AG09319 (cell line): ENCODE results near the gene GAS7.

Experiments used
- DNase-seq: peaks from one replicate; pipeline ENCODE4 v3.0.0-alpha.2; 2010; ENCODE audit warnings: low read depth; ENCODE audit errors: extremely low read depth
- TF ChIP-seq, protein P1 (sequence below): IDR thresholded peaks from 2 replicates; pipeline ENCODE4 v1.5.1; 2011; ENCODE audit warnings: low read depth, mild to moderate bottlenecking, inconsistent platforms, low read length, moderate library complexity

The GAS7 gene

DNA sequence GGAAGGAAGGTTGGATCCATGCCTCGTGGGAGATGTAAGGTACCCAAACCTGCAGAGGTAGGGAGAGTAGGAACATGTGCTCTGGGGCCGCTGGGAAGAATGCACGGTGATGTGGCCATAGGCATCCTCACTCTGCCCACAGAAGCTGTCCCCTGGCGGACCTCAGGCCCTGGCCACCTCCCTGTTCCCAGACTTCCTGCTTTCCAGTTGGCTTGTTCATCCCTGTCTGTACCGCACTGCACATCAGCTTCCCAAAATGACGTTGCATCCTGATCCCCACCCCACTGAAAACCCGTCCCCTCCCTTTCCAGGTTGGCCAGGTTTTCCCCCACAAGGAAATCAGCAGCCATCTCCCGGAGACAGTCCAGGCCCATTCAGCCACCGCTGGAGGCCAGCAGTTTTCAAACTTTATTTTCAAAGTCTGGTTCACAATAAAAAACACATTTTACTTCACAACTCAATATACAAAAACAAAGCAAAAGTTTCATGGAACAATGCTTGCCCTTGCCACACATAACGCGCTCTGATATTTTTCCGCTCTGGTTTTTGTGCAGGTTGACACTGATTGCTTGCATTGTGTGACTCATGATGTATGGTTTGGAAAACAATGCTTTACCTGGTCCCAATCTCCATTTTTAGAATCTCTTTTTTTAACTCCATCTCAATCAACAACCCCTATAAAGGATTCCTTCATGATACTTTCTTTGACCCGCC lies 143.0 kb downstream of the GAS7 start:
- TF ChIP-seq, protein P1, sequence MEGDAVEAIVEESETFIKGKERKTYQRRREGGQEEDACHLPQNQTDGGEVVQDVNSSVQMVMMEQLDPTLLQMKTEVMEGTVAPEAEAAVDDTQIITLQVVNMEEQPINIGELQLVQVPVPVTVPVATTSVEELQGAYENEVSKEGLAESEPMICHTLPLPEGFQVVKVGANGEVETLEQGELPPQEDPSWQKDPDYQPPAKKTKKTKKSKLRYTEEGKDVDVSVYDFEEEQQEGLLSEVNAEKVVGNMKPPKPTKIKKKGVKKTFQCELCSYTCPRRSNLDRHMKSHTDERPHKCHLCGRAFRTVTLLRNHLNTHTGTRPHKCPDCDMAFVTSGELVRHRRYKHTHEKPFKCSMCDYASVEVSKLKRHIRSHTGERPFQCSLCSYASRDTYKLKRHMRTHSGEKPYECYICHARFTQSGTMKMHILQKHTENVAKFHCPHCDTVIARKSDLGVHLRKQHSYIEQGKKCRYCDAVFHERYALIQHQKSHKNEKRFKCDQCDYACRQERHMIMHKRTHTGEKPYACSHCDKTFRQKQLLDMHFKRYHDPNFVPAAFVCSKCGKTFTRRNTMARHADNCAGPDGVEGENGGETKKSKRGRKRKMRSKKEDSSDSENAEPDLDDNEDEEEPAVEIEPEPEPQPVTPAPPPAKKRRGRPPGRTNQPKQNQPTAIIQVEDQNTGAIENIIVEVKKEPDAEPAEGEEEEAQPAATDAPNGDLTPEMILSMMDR = no peak
- no peak for DNase-seq

DNA sequence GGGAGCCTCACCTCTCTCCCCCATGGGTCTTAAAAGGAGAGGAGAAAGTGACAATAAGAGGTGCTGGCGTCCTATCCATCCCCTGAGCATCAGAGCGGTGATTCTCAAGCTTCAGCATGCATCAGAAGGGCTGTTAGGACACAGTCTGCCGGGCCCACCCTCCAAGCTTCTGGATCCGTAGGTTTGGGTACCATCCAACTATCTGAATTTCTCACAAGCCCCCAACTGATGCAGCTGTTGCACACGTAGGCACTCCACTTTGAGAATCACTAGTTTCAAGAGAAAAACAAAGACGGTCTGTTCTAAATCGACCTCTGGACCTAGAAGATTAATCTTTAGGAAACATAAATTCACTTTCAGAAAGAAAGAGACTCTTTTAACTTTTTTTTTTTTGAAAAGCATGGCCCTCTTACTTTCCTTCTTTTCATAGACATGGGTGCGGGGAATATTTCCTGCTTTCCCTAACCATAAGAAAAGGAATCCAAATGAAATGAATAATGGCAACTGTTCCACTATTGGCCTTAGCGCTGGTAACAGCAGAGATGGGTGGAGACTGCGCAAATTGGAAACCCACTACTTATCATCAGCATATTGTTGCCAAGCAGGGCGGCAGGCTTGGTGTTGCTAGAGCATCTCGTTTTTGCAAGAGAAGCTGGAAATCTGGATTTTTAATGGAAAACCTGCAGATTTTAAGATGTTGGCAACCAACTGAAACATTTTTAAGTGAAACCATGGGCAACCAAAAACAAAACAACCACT lies 144.4 kb downstream of the GAS7 start:
- TF ChIP-seq, protein P1 = no peak
- DNase-seq = no peak

DNA sequence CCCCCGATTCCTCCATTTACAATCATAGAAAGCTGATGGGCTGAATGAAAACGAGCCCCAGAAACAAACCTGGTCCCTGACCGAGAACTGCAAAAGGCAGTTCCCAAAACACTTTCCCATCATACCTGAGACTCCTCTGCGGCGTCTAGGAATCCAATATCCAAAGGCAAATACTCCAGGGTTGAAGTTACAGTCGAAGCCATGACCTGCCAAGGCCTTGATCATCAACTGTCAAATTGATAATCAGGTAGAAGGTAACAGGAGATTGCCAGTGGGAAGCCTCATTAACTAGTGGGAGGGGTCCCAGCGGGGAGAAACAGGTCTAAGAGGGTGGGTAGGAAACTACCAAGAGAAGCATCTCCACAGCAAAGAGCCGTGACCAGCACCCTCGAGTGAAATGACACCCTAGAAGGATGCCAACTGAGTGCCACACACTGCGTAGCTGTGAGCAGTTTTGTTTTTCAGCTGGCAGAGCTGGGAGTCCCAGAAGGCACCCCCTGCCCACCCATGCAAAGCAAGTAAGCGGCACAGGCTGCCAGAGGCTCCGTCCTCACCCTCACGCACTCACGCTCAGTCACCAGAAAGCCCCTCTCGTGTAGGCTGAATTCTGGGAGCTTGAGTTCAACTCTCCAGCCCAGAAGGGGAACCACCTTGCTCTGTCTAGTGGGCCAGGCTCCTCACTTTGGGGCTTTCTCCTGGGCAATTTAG lies 146.1 kb downstream of the GAS7 start:
- TF ChIP-seq, protein P1 = no peak
- DNase-seq = no peak

DNA sequence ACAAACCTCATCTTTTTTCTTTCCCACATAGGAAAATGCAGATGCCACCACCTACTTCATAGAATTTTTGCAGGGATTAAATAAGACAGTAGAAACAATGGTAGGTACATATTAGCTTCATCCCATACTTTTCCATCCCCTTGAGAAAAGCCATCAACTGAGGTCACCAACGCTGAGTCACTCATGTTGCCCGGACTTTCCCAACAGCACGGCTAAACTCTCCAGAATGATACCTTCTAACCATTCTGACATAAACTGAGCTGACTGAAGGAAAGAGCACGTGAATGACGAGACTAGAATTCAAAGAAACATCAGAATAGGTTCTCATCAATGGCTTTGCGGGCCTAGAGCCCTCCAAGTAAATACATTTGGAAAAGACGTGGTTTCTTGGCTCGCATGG lies 147.3 kb downstream of the GAS7 start:
- TF ChIP-seq, protein P1 = no peak
- DNase-seq = no peak

DNA sequence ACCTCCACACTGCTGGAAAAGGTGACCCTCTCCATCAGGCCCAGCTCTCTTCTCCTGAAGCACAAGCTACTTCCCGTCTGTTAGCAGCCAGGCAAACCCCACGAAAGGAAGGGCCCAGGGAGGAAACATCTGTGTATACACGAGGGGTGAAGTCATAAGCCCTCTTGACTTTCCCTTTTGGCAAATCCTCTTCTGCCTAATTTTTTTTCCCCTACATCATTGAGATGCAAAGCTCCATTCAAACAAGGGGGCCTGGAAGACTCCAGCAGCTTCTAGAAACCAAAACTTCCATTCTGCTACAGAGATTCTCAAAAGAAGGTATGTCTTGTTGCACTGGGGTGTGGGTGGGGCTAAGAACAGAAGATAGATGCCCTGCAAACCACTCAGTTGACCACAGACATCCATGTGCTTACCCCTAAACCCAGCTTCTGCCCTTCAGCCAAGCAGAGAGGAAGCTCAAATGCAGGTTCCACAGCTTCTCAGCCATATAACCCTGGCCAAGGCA lies 147.8 kb downstream of the GAS7 start:
- no peak for DNase-seq
- TF ChIP-seq, protein P1 = no peak

DNA sequence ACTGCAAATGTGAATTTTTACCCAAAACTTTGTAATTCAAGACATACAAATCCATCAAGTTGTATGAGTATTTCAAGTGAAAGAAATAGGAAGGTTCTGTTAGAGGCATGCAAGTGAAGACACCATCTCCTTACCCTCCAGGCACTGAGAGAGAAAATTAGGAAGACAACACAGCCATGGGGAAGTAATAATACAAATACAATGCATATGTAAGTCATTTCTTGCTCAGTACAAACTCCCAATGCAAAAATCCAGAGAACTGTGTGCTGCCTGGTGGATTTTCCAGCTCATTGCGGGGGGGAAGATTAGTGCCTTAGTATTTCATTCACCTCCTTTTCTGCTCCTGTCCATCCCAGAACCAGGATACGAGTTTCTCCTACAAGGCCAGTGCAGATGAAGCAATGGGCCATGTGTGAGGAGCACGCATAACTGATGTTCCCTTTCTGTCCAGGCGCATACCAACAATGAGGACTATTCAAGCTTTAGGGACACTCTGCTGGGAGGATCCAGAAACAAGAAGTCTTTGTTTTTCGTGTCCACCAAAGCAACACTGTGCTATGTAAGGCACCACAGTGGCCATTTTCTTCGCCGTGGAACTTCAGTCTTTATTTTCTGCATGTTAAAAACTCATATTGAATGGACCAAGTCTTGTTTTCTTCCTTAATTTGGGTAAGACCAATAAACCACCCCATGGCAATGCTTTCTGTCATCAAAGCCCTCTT lies 149.6 kb downstream of the GAS7 start:
- TF ChIP-seq, protein P1 = no peak
- DNase-seq = no peak
